ENCODE data around the gene THSD8. TPM values are rescaled to one million over a fixed set of nuclear protein-coding genes. Genes with fewer than 3 reads are reported as not detected.

Gene THSD8
- total and polyA plus RNA-seq, 2 donors (not counting 1 experiment from before 2014, with no cell fraction given) = not detected

DNA sequence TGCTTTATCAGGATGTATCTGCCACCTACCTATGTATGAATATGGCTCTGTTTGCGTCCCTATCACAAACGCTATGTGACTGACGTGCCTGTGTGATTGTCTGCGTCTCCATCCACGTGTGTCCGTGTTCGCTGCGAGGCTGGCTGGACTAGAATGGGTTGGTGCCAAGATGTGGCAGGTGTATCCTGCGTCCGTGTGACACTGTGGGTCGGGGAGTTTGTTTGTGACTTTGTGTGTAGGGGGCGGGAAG is 19.8 kb upstream of the THSD8 start:
- ChIA-PET CTCF (interaction anchor here (0.6 to 27.9 kb wide), 3 partner anchors 16 to 152 kb away, joined by 3 to 1147 read pairs (median 6); partner anchors contain the start of genes JUNB, PRDX2, RNASEH2A and THSD8), POLR2A (interaction anchor here (4.9 kb wide), 1 partner anchor 11 kb away, joined by 118 read pairs; the partner anchor contains the start of gene JUNB)
- H3K27ac Mint-ChIP-seq = no peak overlapping the region
- Histone ChIP-seq H2AFZ (ENCODE audit: insufficient read depth, low read depth, low read length, poor library complexity, severe bottlenecking) (no peak overlapping the region), H3K4me1 (ENCODE audit: control insufficient read depth in 2 of 2, insufficient read depth in 2 of 2, low read length in 2 of 2) (peaks cover 67 to 81% of the 10 kb centered on the region in 2 donors), H3K36me3 (replicated peaks in 1 of 2; ENCODE audit: control extremely low read depth in 1 of 2, control insufficient read depth in 1 of 2, extremely low read depth in 1 of 2, insufficient read depth in 2 of 2, low read length in 1 of 2) (no peaks in the 10 kb centered on the region), H3K4me2 (replicated peaks; ENCODE audit: low read depth, low read length, poor library complexity, severe bottlenecking) (peak overlapping the region; percentile 96), H3K79me2 (ENCODE audit: control insufficient read depth, insufficient read depth, low read length) (no peaks in the 10 kb centered on the region), H3K27ac (ENCODE audit: low read length in 2 of 2) (peak overlapping the region; percentile 92 to 97), H4K20me1 (ENCODE audit: control insufficient read depth, insufficient read depth, low read length, poor library complexity, severe bottlenecking) (no peaks in the 10 kb centered on the region), H3K27me3 (replicated peaks in 1 of 4; ENCODE audit: control extremely low read depth in 1 of 4, control insufficient read depth in 3 of 4, insufficient read depth in 4 of 4, low read length in 3 of 4) (no peaks in the 10 kb centered on the region), H3K9me3 (ENCODE audit: control extremely low read depth in 1 of 3, control insufficient read depth in 2 of 3, insufficient read depth in 1 of 3, low read length in 2 of 3) (no peaks in the 10 kb centered on the region), H3K4me3 (ENCODE audit: control extremely low read depth in 1 of 5, extremely low read depth in 1 of 5, insufficient read depth in 1 of 5, low read depth in 2 of 5, low read length in 4 of 5) (peak overlapping the region in 4 of 5 experiments; percentile 55 to 64 (median 57)), H3K9ac (ENCODE audit: low read length) (peak overlapping the region; percentile 76)
- intact Hi-C loops (cut with micrococcal nuclease) = loop anchor here (1.0 kb wide), 1 partner anchor 8 kb away; no protein-coding TSS in a partner anchor
- H3K9me3 Mint-ChIP-seq (ENCODE audit: insufficient read depth) = no peaks in the 10 kb centered on the region
- WGBS (ENCODE audit: insufficient coverage) = 1% methylated on average over 12 of the region's 12 CpGs
- TF ChIP-seq, protein P1, sequence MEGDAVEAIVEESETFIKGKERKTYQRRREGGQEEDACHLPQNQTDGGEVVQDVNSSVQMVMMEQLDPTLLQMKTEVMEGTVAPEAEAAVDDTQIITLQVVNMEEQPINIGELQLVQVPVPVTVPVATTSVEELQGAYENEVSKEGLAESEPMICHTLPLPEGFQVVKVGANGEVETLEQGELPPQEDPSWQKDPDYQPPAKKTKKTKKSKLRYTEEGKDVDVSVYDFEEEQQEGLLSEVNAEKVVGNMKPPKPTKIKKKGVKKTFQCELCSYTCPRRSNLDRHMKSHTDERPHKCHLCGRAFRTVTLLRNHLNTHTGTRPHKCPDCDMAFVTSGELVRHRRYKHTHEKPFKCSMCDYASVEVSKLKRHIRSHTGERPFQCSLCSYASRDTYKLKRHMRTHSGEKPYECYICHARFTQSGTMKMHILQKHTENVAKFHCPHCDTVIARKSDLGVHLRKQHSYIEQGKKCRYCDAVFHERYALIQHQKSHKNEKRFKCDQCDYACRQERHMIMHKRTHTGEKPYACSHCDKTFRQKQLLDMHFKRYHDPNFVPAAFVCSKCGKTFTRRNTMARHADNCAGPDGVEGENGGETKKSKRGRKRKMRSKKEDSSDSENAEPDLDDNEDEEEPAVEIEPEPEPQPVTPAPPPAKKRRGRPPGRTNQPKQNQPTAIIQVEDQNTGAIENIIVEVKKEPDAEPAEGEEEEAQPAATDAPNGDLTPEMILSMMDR (IDR thresholded peaks at IDR 0.05) = no peak
- TF ChIP-seq EZH2 (IDR thresholded peaks at IDR 0.05; ENCODE audit: borderline replicate concordance, insufficient read depth, low read depth, low read length, poor library complexity, severe bottlenecking) = no peak
- no peaks in the 10 kb centered on the region for H3K27me3 Mint-ChIP-seq
- ATAC-seq (ENCODE audit: low read depth) (no peak), DNase-seq (no peak)
- peak overlapping the region; percentile 89 for H3K4me3 Mint-ChIP-seq
- H3K4me1 Mint-ChIP-seq = peaks cover 49% of the 10 kb centered on the region
